PFSK-1 (cell line): ENCODE data around the gene RHOC.

Experiments
- FOXP2 ChIP-seq: optimal IDR thresholded peaks from 2 replicates; pipeline ENCODE3; 2011; ENCODE audit warnings: borderline replicate concordance, control low read depth, inconsistent platforms; ENCODE audit not compliant: insufficient read depth; ENCODE audit errors: extremely low read length, extremely low read depth
- POLR2AphosphoS5 ChIP-seq: IDR thresholded peaks from 2 replicates; pipeline ENCODE4 v1.6.1; 2012; ENCODE audit warnings: low read depth, mild to moderate bottlenecking, control low read depth, low read length, moderate library complexity
- REST ChIP-seq, 2 experiments: IDR thresholded peaks; 2 replicates each; pipeline versions ENCODE4 v1.6.1 to v1.8.0; 2011 to 2012; ENCODE audit warnings: low read depth in 2 of 2, low read length in 2 of 2, control low read depth in 1 of 2, inconsistent platforms in 1 of 2, mild to moderate bottlenecking in 1 of 2, moderate library complexity in 1 of 2; ENCODE audit not compliant: insufficient read depth in 1 of 2
- SIN3A ChIP-seq: IDR thresholded peaks from 2 replicates; pipeline ENCODE4 v1.6.1; 2012; ENCODE audit warnings: mild to moderate bottlenecking, low read length, moderate library complexity, borderline replicate concordance; ENCODE audit not compliant: insufficient read depth
- TAF1 ChIP-seq: IDR thresholded peaks from 2 replicates; pipeline ENCODE4 v1.6.1; 2012; ENCODE audit warnings: low read length, control low read depth, borderline replicate concordance; ENCODE audit not compliant: insufficient read depth

The RHOC gene

GRCh38 chr1:112698366-112699310 lies 8.3 kb downstream of the RHOC start:
- no peak for TF ChIP-seq TAF1
- TF ChIP-seq POLR2AphosphoS5, result no peak
- no peak for TF ChIP-seq FOXP2
- TF ChIP-seq REST (IDR thresholded peaks at IDR 0.05; ENCODE audit: insufficient read depth in 1 of 2, low read depth in 2 of 2, low read length in 2 of 2), result no peak
- no peak for TF ChIP-seq SIN3A

GRCh38 chr1:112697781-112698201 lies 9.1 kb downstream of the RHOC start:
- TF ChIP-seq SIN3A (no peak), FOXP2 (no peak), POLR2AphosphoS5 (no peak), TAF1 (no peak), REST (IDR thresholded peaks at IDR 0.05; ENCODE audit: insufficient read depth in 1 of 2, low read depth in 2 of 2, low read length in 2 of 2) (no peak)

GRCh38 chr1:112696578-112697314 lies 10.2 kb downstream of the RHOC start:
- TF ChIP-seq TAF1, result no peak
- TF ChIP-seq REST (IDR thresholded peaks at IDR 0.05; ENCODE audit: insufficient read depth in 1 of 2, low read depth in 2 of 2, low read length in 2 of 2), result no peak
- TF ChIP-seq FOXP2, result no peak
- no peak for TF ChIP-seq POLR2AphosphoS5

- no peak for TF ChIP-seq REST (IDR thresholded peaks at IDR 0.05; ENCODE audit: insufficient read depth in 1 of 2, low read depth in 2 of 2, low read length in 2 of 2)
- TF ChIP-seq SIN3A, result no peak
Observed at GRCh38 chr1:112695276-112695675, 11.7 kb downstream of the RHOC start.
